ENCODE measurements around the gene ATRIP. TPM values are rescaled to one million over a fixed set of nuclear protein-coding genes. Genes with fewer than 3 reads are reported as not detected.
A peak's percentile ranks its signal among the peaks of the same experiment; 100 is the strongest.

Gene ATRIP
- total and polyA plus RNA-seq, 5 donors from 2014 or later: 9.6 to 14.7 (median 11.9) TPM

DNA sequence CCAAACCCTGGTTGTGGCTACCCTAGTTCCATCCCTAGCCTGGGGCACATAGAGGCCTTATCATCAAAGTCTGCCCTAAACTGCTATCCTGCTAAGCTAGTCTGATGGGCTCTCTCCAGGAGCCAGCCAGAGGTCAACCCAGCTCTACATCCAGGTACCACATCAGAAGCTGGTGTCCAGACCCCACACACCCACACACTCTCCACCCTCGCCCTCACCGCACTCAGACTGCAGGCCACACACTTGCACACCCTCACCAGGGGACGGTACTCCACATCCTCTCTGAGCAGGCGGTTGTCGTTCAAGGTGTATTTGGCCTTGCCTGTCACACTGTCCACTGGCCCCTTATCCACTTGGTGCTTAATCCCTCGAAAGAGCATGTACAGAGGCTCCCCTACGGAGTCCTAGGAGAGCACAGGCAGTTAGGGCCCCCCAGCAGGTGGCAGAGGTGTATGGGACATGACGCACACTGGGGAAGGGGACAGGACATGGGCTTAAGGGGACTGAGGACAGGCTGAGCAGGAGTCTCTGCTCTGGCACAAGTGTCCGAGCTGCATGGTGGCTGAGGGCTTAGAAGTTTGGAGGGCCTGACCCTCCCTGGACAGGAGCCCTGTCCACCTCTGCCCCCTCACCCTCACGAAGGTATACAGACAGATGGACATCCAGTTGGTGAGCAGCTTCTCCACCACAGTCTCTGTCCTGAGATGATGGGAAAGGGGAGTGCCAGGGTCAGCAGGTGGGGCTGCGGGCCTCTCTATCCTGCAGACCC is 34.7 kb upstream of the ATRIP start:
- H3K4me3 Mint-ChIP-seq: no peak overlapping the region
- DNase-seq: no peak
- H3K9me3 ChIP-seq (ENCODE audit: control insufficient read depth in 2 of 2, low read length in 2 of 2): no peaks in the 10 kb centered on the region
- no peaks in the 10 kb centered on the region for H3K36me3 Mint-ChIP-seq
- ATAC-seq (ENCODE audit: low read depth in 2 of 2): no peak
- H3K9me3 Mint-ChIP-seq: peaks cover 0 to 2% (median 0%) of the 10 kb centered on the region in 7 donors
- no peak overlapping the region for H3K4me3 ChIP-seq (ENCODE audit: low read depth, low read length)
- H3K36me3 ChIP-seq (ENCODE audit: control insufficient read depth, insufficient read depth, low read length): no peaks in the 10 kb centered on the region
- no peak overlapping the region for H3K27ac ChIP-seq (ENCODE audit: insufficient read depth, low read length, poor library complexity, severe bottlenecking)
- H3K27me3 ChIP-seq (ENCODE audit: control insufficient read depth, insufficient read depth, low read length): no peaks in the 10 kb centered on the region
- no peaks in the 10 kb centered on the region for H3K27me3 Mint-ChIP-seq
- no peaks in the 10 kb centered on the region for H3K4me1 Mint-ChIP-seq
- H3K27ac Mint-ChIP-seq: no peak overlapping the region
- no peaks in the 10 kb centered on the region for H3K4me1 ChIP-seq (ENCODE audit: control insufficient read depth, insufficient read depth, low read length, poor library complexity, severe bottlenecking)

DNA sequence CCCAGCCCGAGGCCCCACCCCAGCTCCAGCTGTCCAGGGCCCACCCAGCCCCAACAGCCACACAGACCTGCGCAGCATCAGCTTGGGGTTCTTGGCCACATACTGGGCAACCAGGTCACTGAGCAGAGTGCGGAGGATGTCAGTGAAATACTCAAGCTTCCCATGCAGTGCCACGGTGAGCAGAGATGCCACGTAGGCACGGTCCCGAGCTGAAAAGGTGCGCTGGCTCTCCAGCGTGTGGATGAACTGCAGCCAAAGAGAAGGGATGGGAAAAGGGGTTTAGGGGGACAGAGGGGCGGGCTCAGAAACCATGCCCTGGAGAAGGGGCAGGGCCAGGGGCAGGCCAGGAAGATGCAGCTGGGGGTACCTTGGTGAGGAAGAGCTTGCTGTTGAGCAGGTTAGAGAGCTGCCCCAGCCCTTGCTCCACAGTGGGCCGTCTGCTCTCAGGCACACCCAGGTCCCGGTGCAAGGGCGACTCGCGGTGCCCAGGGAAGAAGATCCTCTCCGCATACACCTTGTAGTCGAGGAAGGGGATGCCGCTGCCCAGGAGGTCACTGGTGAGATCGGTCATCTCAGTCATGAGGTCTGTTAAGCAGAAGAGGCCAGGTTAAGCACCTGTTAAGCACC is 34.0 kb upstream of the ATRIP start:
- Mint-ChIP-seq H3K4me1 (no peaks in the 10 kb centered on the region), H3K27me3 (no peaks in the 10 kb centered on the region), H3K9me3 (peaks cover 0 to 2% (median 0%) of the 10 kb centered on the region in 7 donors), H3K27ac (no peak overlapping the region), H3K36me3 (no peaks in the 10 kb centered on the region), H3K4me3 (no peak overlapping the region)
- no peaks in the 10 kb centered on the region for H3K4me1 ChIP-seq (ENCODE audit: control insufficient read depth, insufficient read depth, low read length, poor library complexity, severe bottlenecking)
- H3K27me3 ChIP-seq (ENCODE audit: control insufficient read depth, insufficient read depth, low read length): no peaks in the 10 kb centered on the region
- no peaks in the 10 kb centered on the region for H3K36me3 ChIP-seq (ENCODE audit: control insufficient read depth, insufficient read depth, low read length)
- H3K27ac ChIP-seq (ENCODE audit: insufficient read depth, low read length, poor library complexity, severe bottlenecking): no peak overlapping the region
- no peak overlapping the region for H3K4me3 ChIP-seq (ENCODE audit: low read depth, low read length)
- ATAC-seq (ENCODE audit: low read depth in 2 of 2): no peak
- no peak for DNase-seq
- no peaks in the 10 kb centered on the region for H3K9me3 ChIP-seq (ENCODE audit: control insufficient read depth in 2 of 2, low read length in 2 of 2)

DNA sequence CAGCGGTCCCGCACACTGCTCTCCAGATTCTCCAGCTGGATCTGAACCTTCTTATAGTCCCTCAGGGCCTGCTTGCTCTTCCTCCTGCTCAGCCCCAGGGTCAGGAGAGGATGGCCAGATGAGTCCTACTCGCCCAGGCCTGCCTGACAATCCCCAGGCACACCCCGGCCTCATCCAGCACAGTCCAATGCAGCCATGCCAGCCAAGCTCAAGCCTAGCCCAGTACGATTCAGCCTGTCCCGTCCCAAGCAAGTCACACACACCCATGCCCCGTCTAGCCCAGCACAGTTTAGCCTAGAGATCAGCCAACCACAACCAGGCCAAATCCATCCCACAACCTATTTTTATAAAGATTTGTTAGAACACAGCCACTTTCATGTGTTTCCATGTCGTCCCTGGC is 33.5 kb upstream of the ATRIP start:
- H3K27me3 Mint-ChIP-seq: no peaks in the 10 kb centered on the region
- no peak for DNase-seq
- H3K27ac ChIP-seq (ENCODE audit: insufficient read depth, low read length, poor library complexity, severe bottlenecking): no peak overlapping the region
- no peaks in the 10 kb centered on the region for H3K4me1 ChIP-seq (ENCODE audit: control insufficient read depth, insufficient read depth, low read length, poor library complexity, severe bottlenecking)
- no peaks in the 10 kb centered on the region for H3K9me3 ChIP-seq (ENCODE audit: control insufficient read depth in 2 of 2, low read length in 2 of 2)
- H3K4me3 ChIP-seq (ENCODE audit: low read depth, low read length): no peak overlapping the region
- H3K4me1 Mint-ChIP-seq: no peaks in the 10 kb centered on the region
- no peak for ATAC-seq (ENCODE audit: low read depth in 2 of 2)
- no peaks in the 10 kb centered on the region for H3K36me3 ChIP-seq (ENCODE audit: control insufficient read depth, insufficient read depth, low read length)
- no peak overlapping the region for H3K27ac Mint-ChIP-seq
- H3K4me3 Mint-ChIP-seq: peak overlapping the region in 1 of 4 donors; percentile 36
- H3K36me3 Mint-ChIP-seq: no peaks in the 10 kb centered on the region
- peaks cover 0 to 2% (median 0%) of the 10 kb centered on the region in 7 donors for H3K9me3 Mint-ChIP-seq
- no peaks in the 10 kb centered on the region for H3K27me3 ChIP-seq (ENCODE audit: control insufficient read depth, insufficient read depth, low read length)

DNA sequence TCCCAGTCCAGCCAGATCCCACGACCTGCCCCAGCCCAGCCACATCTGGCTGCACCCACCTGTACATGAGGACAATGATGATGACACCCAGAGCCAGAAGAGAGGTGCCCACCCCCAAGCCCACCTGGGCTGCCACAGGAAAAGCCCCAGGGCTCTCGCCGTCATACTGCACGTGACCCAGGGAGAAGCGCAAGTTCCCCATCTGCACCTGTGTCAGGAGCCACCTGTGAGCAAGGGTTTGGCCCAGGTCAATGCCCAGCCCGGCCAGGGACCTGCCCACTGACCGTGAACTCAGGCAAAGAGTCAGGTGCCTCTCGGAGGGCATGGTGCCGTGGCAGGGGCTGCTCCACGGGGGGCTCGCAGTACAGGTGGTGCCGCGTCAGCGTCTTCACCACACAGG is 32.9 kb upstream of the ATRIP start:
- H3K27me3 Mint-ChIP-seq: no peaks in the 10 kb centered on the region
- Histone ChIP-seq H3K27me3 (ENCODE audit: control insufficient read depth, insufficient read depth, low read length) (no peaks in the 10 kb centered on the region), H3K4me1 (ENCODE audit: control insufficient read depth, insufficient read depth, low read length, poor library complexity, severe bottlenecking) (no peaks in the 10 kb centered on the region), H3K9me3 (ENCODE audit: control insufficient read depth in 2 of 2, low read length in 2 of 2) (no peaks in the 10 kb centered on the region), H3K36me3 (ENCODE audit: control insufficient read depth, insufficient read depth, low read length) (no peaks in the 10 kb centered on the region), H3K27ac (ENCODE audit: insufficient read depth, low read length, poor library complexity, severe bottlenecking) (no peak overlapping the region), H3K4me3 (ENCODE audit: low read depth, low read length) (no peak overlapping the region)
- DNase-seq: no peak
- no peaks in the 10 kb centered on the region for H3K36me3 Mint-ChIP-seq
- H3K4me3 Mint-ChIP-seq: peak overlapping the region in 1 of 4 donors; percentile 36
- no peak for ATAC-seq (ENCODE audit: low read depth in 2 of 2)
- peaks cover 0 to 2% (median 0%) of the 10 kb centered on the region in 7 donors for H3K9me3 Mint-ChIP-seq
- H3K4me1 Mint-ChIP-seq: no peaks in the 10 kb centered on the region
- no peak overlapping the region for H3K27ac Mint-ChIP-seq

DNA sequence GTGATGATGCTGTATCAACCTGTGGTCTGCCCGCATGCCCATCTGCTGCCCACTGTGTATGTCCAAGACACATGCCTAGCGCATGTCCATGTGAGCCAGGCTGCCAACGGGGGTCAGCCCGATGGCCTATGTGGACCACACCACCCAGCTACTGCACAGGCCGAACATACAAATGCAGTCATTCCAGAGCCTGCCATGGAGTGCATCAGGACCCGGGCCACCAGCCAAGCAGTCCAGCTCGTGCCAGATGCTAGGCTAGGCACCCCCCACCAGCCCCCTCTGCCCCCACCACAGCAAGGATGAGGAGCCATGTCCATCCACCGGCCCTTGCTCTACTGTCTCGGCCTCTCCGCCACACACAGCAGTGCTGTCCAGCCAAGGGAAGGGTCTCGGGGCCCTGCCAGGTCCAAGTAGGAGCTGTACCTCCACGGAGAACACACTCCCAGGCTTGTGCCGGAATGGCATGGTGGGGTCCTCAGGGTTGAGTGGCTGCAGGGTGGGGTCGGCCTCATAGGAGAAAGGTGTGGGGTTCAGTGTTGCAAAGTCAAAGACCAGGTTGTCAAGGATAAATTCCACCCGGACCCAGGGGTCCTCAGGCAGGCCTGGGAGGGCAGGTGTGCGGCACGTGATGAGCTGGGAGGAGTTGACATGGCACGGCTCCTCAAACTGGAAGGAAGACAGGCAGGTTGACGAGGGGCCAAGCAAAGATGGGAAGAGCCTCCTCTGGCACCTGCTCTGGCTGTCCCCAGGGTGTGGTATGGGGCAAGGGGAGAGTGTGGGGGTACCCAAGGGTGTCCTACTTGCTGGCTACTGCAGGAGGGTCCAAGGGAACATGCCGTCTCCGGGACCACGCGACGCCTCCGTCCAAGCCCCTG is 31.9 kb upstream of the ATRIP start:
- no peaks in the 10 kb centered on the region for H3K36me3 Mint-ChIP-seq
- H3K4me3 ChIP-seq (ENCODE audit: low read depth, low read length): no peak overlapping the region
- H3K9me3 Mint-ChIP-seq: peaks cover 0 to 2% (median 0%) of the 10 kb centered on the region in 7 donors
- no peaks in the 10 kb centered on the region for H3K4me1 Mint-ChIP-seq
- no peaks in the 10 kb centered on the region for H3K27me3 ChIP-seq (ENCODE audit: control insufficient read depth, insufficient read depth, low read length)
- H3K27ac ChIP-seq (ENCODE audit: insufficient read depth, low read length, poor library complexity, severe bottlenecking): no peak overlapping the region
- no peak overlapping the region for H3K27ac Mint-ChIP-seq
- H3K36me3 ChIP-seq (ENCODE audit: control insufficient read depth, insufficient read depth, low read length): no peaks in the 10 kb centered on the region
- no peaks in the 10 kb centered on the region for H3K27me3 Mint-ChIP-seq
- H3K9me3 ChIP-seq (ENCODE audit: control insufficient read depth in 2 of 2, low read length in 2 of 2): no peaks in the 10 kb centered on the region
- ATAC-seq (ENCODE audit: low read depth in 2 of 2): no peak
- no peak for DNase-seq
- no peaks in the 10 kb centered on the region for H3K4me1 ChIP-seq (ENCODE audit: control insufficient read depth, insufficient read depth, low read length, poor library complexity, severe bottlenecking)
- no peak overlapping the region for H3K4me3 Mint-ChIP-seq

DNA sequence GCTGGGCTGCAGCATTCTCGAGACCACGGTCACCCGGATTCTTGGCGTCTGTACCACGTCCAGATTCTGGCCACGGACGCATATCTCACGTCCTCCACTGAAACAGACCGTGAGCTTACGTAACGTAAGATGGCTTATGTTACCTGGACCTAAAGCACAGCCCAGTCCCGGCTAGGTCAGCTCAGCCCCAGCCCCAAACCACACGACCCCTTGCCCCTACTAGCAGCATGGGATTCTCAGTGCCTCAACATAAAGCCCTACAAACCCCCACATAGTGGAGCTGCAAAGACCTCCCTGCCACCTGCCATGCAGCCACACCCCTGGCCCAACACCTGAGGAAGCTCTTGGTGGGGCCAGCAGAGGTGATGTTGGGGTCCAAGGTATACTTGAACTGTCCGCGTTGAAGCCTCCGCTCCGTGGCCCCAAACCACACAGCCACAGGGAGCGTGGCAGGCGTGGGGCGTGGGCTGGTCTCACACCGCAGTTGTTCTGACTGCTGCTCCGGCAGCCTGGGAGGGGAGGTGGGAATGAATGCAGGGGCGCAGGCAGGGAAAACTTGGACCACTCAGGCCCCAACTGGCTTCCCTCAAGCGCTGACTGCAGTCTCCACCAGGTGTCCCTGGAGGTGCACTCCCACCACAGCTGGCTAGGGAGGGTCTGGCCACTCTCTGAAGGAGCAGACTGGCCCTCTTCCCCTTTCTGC is 31.1 kb upstream of the ATRIP start:
- Mint-ChIP-seq H3K4me3 (no peak overlapping the region), H3K9me3 (peaks cover 0 to 2% (median 0%) of the 10 kb centered on the region in 7 donors), H3K36me3 (no peaks in the 10 kb centered on the region), H3K27me3 (no peaks in the 10 kb centered on the region), H3K4me1 (no peaks in the 10 kb centered on the region), H3K27ac (no peak overlapping the region)
- H3K27me3 ChIP-seq (ENCODE audit: control insufficient read depth, insufficient read depth, low read length): no peaks in the 10 kb centered on the region
- H3K9me3 ChIP-seq (ENCODE audit: control insufficient read depth in 2 of 2, low read length in 2 of 2): no peaks in the 10 kb centered on the region
- no peak overlapping the region for H3K4me3 ChIP-seq (ENCODE audit: low read depth, low read length)
- H3K4me1 ChIP-seq (ENCODE audit: control insufficient read depth, insufficient read depth, low read length, poor library complexity, severe bottlenecking): no peaks in the 10 kb centered on the region
- no peak for DNase-seq
- ATAC-seq (ENCODE audit: low read depth in 2 of 2): no peak
- H3K27ac ChIP-seq (ENCODE audit: insufficient read depth, low read length, poor library complexity, severe bottlenecking): no peak overlapping the region
- H3K36me3 ChIP-seq (ENCODE audit: control insufficient read depth, insufficient read depth, low read length): no peaks in the 10 kb centered on the region

DNA sequence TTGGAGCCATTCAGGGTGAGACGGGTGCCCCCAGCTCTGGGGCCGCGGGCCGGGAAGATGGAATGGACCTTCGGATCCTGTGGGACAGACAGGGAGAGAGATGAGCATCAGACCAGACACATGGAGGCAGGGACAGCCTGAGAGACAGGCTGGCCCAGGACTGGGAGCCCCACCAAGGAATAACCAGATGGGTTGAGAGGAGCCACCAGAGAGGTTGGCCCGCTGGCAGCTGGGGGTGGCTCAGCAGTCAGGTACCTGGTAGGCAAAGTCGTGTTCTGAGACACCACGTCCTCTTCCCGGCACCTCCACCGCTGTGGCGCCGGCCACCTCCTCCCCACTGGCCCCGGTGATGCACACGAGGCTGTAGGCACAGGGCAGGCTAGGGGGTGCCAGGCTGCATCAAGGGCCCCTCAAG is 30.4 kb upstream of the ATRIP start:
- Histone ChIP-seq H3K4me1 (ENCODE audit: control insufficient read depth, insufficient read depth, low read length, poor library complexity, severe bottlenecking) (no peaks in the 10 kb centered on the region), H3K36me3 (ENCODE audit: control insufficient read depth, insufficient read depth, low read length) (no peaks in the 10 kb centered on the region), H3K27me3 (ENCODE audit: control insufficient read depth, insufficient read depth, low read length) (no peaks in the 10 kb centered on the region), H3K27ac (ENCODE audit: insufficient read depth, low read length, poor library complexity, severe bottlenecking) (no peak overlapping the region), H3K9me3 (ENCODE audit: control insufficient read depth in 2 of 2, low read length in 2 of 2) (no peaks in the 10 kb centered on the region), H3K4me3 (ENCODE audit: low read depth, low read length) (no peak overlapping the region)
- no peaks in the 10 kb centered on the region for H3K27me3 Mint-ChIP-seq
- no peaks in the 10 kb centered on the region for H3K36me3 Mint-ChIP-seq
- ATAC-seq (ENCODE audit: low read depth in 2 of 2) (no peak), DNase-seq (no peak)
- no peak overlapping the region for H3K27ac Mint-ChIP-seq
- H3K4me3 Mint-ChIP-seq: no peak overlapping the region
- H3K9me3 Mint-ChIP-seq: peaks cover 0 to 2% (median 0%) of the 10 kb centered on the region in 7 donors
- no peaks in the 10 kb centered on the region for H3K4me1 Mint-ChIP-seq
